Measurements from ENCODE around the gene GRIK4.

GRIK4 gene

DNA sequence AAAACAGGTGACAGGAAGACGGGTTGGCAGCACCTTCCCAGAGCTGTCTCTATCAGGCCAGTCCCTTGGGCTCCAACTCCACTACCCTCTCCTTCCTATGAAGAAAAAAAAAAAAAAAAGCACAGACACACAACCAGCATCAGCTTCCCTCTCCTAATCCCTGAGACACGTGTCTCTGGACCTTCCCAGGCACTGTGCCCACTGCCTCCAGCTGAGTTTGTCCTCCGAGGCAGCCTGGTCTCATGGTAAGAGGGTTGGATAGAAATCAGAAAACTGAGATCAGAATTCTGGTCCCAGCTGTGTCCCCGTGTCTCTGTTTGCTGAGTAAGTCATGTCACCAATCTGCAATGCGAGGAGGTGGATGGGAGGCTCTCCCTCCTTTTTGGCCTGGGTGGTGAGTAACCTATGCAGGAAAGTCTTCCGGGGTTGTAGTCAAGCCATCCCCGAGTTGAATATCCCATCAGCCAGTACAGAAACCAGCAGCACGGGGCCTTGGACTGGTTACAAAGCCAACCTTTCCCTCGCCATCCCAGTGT is 318.6 kb downstream of the GRIK4 start:
- H3K36me3 ChIP-seq (ENCODE audit: insufficient read depth, low read length), result no peaks in the 10 kb centered on the region
- no peak overlapping the region for H2AFZ ChIP-seq (ENCODE audit: low read depth, low read length)
- H3K4me3 ChIP-seq (ENCODE audit: low read length), result no peak overlapping the region
- no peaks in the 10 kb centered on the region for H3K27me3 ChIP-seq (ENCODE audit: insufficient read depth, low read length)
- H3K4me1 ChIP-seq (ENCODE audit: insufficient read depth, low read length), result peaks cover 32% of the 10 kb centered on the region
- no peaks in the 10 kb centered on the region for H3K9me3 ChIP-seq (ENCODE audit: low read length)

DNA sequence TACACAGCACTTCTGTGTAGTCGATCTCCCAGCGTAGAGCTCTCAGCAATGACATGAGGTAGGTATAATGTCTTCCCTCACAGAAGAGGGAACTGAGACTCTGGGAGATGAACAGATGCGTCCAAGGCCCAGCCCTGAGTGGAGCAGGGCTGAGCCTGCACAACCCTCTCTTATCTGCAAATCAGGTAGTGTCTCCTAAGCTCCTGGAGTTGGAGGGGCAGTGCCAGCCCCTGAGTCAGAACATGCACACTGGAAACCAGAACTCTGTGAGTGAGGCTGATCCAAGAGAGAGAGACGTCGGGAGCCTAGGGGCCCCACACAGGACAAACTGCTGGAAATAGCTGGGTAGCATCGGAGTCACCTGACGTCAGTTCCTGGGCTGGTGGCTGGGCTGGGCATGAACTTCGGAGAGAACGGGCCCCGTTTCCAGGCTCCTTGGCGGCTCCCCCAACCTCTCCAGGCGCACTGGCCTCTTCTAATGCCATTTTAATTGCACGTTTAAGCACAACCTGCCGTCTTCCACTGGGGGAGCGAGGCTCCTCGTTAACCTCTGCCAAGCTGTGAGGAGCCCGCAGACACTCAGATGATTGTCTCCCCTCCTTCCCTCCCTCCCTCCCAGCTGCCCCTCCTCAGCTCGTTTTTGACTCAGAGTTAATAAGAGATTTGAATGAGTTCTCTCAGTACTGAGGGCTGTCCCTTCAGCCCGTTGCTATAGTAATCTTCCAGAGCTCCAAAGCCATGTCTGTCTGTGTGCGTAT is 321.1 kb downstream of the GRIK4 start:
- Histone ChIP-seq H3K36me3 (ENCODE audit: insufficient read depth, low read length) (no peaks in the 10 kb centered on the region), H3K27me3 (ENCODE audit: insufficient read depth, low read length) (no peaks in the 10 kb centered on the region), H2AFZ (ENCODE audit: low read depth, low read length) (peak overlapping the region; percentile 17), H3K4me1 (ENCODE audit: insufficient read depth, low read length) (peaks cover 45% of the 10 kb centered on the region), H3K4me3 (ENCODE audit: low read length) (peak overlapping the region; percentile 4), H3K9me3 (ENCODE audit: low read length) (no peaks in the 10 kb centered on the region)

DNA sequence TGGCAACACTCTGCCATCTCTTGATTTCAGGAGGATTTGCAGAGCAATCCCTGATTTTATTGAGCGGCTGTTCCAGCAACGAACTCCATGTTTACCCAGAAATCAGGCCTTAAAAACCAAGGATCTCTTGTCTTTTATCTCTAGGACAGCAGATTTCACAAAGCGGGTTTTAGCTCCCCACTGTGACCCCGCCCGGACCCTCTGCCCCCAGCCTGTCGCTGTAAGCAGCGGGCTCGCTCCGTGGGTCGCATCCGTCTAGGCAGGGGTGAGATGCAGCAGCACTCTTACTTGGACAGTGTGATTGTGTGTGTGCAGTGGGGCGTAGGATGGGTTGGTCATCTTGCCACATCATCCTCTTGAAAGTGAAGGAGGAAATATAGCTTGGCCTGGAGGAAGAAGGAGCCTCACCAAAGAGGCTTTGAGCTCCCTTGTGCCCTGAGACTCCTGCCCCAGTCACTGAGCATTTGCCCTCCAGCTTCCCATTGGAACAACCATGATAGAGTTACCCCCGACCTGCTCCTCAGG is 323.2 kb downstream of the GRIK4 start:
- no peaks in the 10 kb centered on the region for H3K27me3 ChIP-seq (ENCODE audit: insufficient read depth, low read length)
- H2AFZ ChIP-seq (ENCODE audit: low read depth, low read length), result peak overlapping the region; percentile 31
- peaks cover 45% of the 10 kb centered on the region for H3K4me1 ChIP-seq (ENCODE audit: insufficient read depth, low read length)
- no peaks in the 10 kb centered on the region for H3K9me3 ChIP-seq (ENCODE audit: low read length)
- H3K36me3 ChIP-seq (ENCODE audit: insufficient read depth, low read length), result no peaks in the 10 kb centered on the region
- peak overlapping the region; percentile 17 for H3K4me3 ChIP-seq (ENCODE audit: low read length)

- no peak overlapping the region for H2AFZ ChIP-seq (ENCODE audit: low read depth, low read length)
- H3K27me3 ChIP-seq (ENCODE audit: insufficient read depth, low read length), result no peaks in the 10 kb centered on the region
- peaks cover 45% of the 10 kb centered on the region for H3K4me1 ChIP-seq (ENCODE audit: insufficient read depth, low read length)
- H3K4me3 ChIP-seq (ENCODE audit: low read length), result no peak overlapping the region
- H3K36me3 ChIP-seq (ENCODE audit: insufficient read depth, low read length), result no peaks in the 10 kb centered on the region
- no peaks in the 10 kb centered on the region for H3K9me3 ChIP-seq (ENCODE audit: low read length)
Measured at GRCh38 chr11:120835601-120836228, 324.2 kb downstream of the GRIK4 start.

GRCh38 chr11:120837696-120838095 is 326.1 kb downstream of the GRIK4 start:
- H3K27me3 ChIP-seq (ENCODE audit: insufficient read depth, low read length), result no peaks in the 10 kb centered on the region
- H3K9me3 ChIP-seq (ENCODE audit: low read length), result no peaks in the 10 kb centered on the region
- H2AFZ ChIP-seq (ENCODE audit: low read depth, low read length), result no peak overlapping the region
- no peak overlapping the region for H3K4me3 ChIP-seq (ENCODE audit: low read length)
- H3K4me1 ChIP-seq (ENCODE audit: insufficient read depth, low read length), result peaks cover 37% of the 10 kb centered on the region
- H3K36me3 ChIP-seq (ENCODE audit: insufficient read depth, low read length), result no peaks in the 10 kb centered on the region

- Histone ChIP-seq H3K4me1 (ENCODE audit: insufficient read depth, low read length) (peaks cover 23% of the 10 kb centered on the region), H3K4me3 (ENCODE audit: low read length) (no peak overlapping the region), H3K9me3 (ENCODE audit: low read length) (no peaks in the 10 kb centered on the region), H2AFZ (ENCODE audit: low read depth, low read length) (no peak overlapping the region), H3K27me3 (ENCODE audit: insufficient read depth, low read length) (no peaks in the 10 kb centered on the region), H3K36me3 (ENCODE audit: insufficient read depth, low read length) (no peaks in the 10 kb centered on the region)
Measured at GRCh38 chr11:120839201-120839600, 327.7 kb downstream of the GRIK4 start.

- no peak overlapping the region for H2AFZ ChIP-seq (ENCODE audit: low read depth, low read length)
- H3K36me3 ChIP-seq (ENCODE audit: insufficient read depth, low read length), result no peaks in the 10 kb centered on the region
- H3K4me1 ChIP-seq (ENCODE audit: insufficient read depth, low read length), result peaks cover 16% of the 10 kb centered on the region
- no peaks in the 10 kb centered on the region for H3K9me3 ChIP-seq (ENCODE audit: low read length)
- no peaks in the 10 kb centered on the region for H3K27me3 ChIP-seq (ENCODE audit: insufficient read depth, low read length)
- no peak overlapping the region for H3K4me3 ChIP-seq (ENCODE audit: low read length)
Measured at GRCh38 chr11:120839846-120840402, 328.4 kb downstream of the GRIK4 start.

DNA sequence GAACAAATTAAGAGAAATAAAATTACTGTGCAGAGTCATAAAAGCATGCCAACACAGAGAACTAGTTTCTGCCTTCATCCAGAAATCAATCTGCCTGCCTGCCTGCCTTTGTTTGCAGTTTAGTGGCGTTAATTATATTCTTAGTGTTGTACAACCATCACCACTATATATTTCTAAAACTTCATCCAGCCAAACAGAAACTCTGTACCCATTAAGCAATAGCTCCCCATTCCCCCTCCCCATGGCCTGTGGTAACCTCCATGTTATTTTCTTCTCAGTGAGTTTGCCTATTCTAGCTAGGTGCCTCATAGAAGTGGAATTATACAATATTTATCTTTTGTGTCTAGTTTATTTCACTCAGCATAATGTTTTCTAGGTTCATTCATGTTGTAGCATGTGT is 329.1 kb downstream of the GRIK4 start:
- Histone ChIP-seq H3K27me3 (ENCODE audit: insufficient read depth, low read length) (no peaks in the 10 kb centered on the region), H2AFZ (ENCODE audit: low read depth, low read length) (no peak overlapping the region), H3K4me1 (ENCODE audit: insufficient read depth, low read length) (peaks cover 8% of the 10 kb centered on the region), H3K4me3 (ENCODE audit: low read length) (no peak overlapping the region), H3K36me3 (ENCODE audit: insufficient read depth, low read length) (no peaks in the 10 kb centered on the region), H3K9me3 (ENCODE audit: low read length) (no peaks in the 10 kb centered on the region)

DNA sequence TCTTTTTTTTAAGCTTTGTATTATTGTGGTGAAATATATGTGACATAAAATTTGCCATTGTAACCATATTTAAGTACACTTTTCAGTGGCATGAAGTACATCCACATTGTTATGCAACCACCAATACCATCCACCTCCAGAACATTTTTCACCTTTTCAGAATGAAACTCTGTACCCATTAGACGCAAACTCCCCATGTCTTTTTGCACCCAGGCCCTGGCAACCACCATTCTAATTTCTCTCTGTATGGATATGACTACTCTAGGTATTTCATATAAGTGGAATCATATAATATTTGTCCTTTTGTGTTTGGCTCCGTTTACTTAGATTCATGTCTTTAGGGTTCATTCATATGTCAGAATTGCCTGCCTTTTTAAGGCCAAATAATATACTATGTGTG is 329.5 kb downstream of the GRIK4 start:
- H3K36me3 ChIP-seq (ENCODE audit: insufficient read depth, low read length), result no peaks in the 10 kb centered on the region
- peaks cover 5% of the 10 kb centered on the region for H3K4me1 ChIP-seq (ENCODE audit: insufficient read depth, low read length)
- no peak overlapping the region for H2AFZ ChIP-seq (ENCODE audit: low read depth, low read length)
- H3K4me3 ChIP-seq (ENCODE audit: low read length), result no peak overlapping the region
- H3K9me3 ChIP-seq (ENCODE audit: low read length), result no peaks in the 10 kb centered on the region
- H3K27me3 ChIP-seq (ENCODE audit: insufficient read depth, low read length), result no peaks in the 10 kb centered on the region

- H2AFZ ChIP-seq (ENCODE audit: low read depth, low read length), result no peak overlapping the region
- no peaks in the 10 kb centered on the region for H3K4me1 ChIP-seq (ENCODE audit: insufficient read depth, low read length)
- H3K36me3 ChIP-seq (ENCODE audit: insufficient read depth, low read length), result no peaks in the 10 kb centered on the region
- no peak overlapping the region for H3K4me3 ChIP-seq (ENCODE audit: low read length)
- no peaks in the 10 kb centered on the region for H3K27me3 ChIP-seq (ENCODE audit: insufficient read depth, low read length)
- no peaks in the 10 kb centered on the region for H3K9me3 ChIP-seq (ENCODE audit: low read length)
Measured at GRCh38 chr11:120842195-120842594, 330.6 kb downstream of the GRIK4 start.

- peaks cover 4% of the 10 kb centered on the region for H3K4me1 ChIP-seq (ENCODE audit: insufficient read depth, low read length)
- no peaks in the 10 kb centered on the region for H3K27me3 ChIP-seq (ENCODE audit: insufficient read depth, low read length)
- no peaks in the 10 kb centered on the region for H3K9me3 ChIP-seq (ENCODE audit: low read length)
- H3K4me3 ChIP-seq (ENCODE audit: low read length), result no peak overlapping the region
- H2AFZ ChIP-seq (ENCODE audit: low read depth, low read length), result no peak overlapping the region
- H3K36me3 ChIP-seq (ENCODE audit: insufficient read depth, low read length), result no peaks in the 10 kb centered on the region
Measured at GRCh38 chr11:120853435-120853834, 341.9 kb downstream of the GRIK4 start.

- Histone ChIP-seq H3K9me3 (ENCODE audit: low read length) (no peaks in the 10 kb centered on the region), H3K36me3 (ENCODE audit: insufficient read depth, low read length) (no peaks in the 10 kb centered on the region), H3K27me3 (ENCODE audit: insufficient read depth, low read length) (no peaks in the 10 kb centered on the region)
Measured at GRCh38 chr11:120854988-120855387, 343.4 kb downstream of the GRIK4 start.

DNA sequence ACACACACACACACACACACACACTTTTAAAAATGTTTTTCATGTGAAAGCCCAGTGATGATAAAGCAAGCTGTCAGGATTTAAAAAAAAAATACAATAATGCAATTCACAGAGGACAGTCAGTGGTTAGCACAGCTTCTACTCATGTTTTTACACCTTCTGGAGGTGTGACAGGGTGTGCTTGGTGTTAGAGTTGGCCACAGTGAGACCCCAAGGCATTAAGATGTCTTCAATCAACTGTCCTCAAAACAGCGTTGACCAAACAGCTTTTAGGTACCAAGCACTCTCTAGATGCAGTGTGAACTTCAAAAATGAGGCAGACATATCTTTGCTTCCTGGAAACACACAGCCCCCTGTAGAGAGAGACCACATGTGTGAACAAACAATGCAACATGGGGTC is 346.0 kb downstream of the GRIK4 start:
- no peak overlapping the region for H2AFZ ChIP-seq (ENCODE audit: low read depth, low read length)
- H3K9me3 ChIP-seq (ENCODE audit: low read length), result no peaks in the 10 kb centered on the region
- no peaks in the 10 kb centered on the region for H3K36me3 ChIP-seq (ENCODE audit: insufficient read depth, low read length)
- no peaks in the 10 kb centered on the region for H3K27me3 ChIP-seq (ENCODE audit: insufficient read depth, low read length)
- H3K4me1 ChIP-seq (ENCODE audit: insufficient read depth, low read length), result peaks cover 13% of the 10 kb centered on the region
- H3K4me3 ChIP-seq (ENCODE audit: low read length), result no peak overlapping the region

More at GRCh38 chr11:120854988-120855387, 343.4 kb downstream of the GRIK4 start:
- Histone ChIP-seq H3K4me3 (ENCODE audit: low read length) (no peak overlapping the region), H2AFZ (ENCODE audit: low read depth, low read length) (no peak overlapping the region), H3K4me1 (ENCODE audit: insufficient read depth, low read length) (peaks cover 13% of the 10 kb centered on the region)
